Glomerular endothelial cell (primary cell): ENCODE results near the gene NAT14. TPM values are rescaled to one million over a fixed set of nuclear protein-coding genes. Genes with fewer than 3 reads are reported as not detected.
"Not testable (repeated sequence)": the region's sequence is repeated elsewhere in the genome, so short reads cannot be mapped to it uniquely, and the experiment has no call there.

Experiments
- DNase-seq: peaks from one replicate; pipeline ENCODE4 v3.0.0-alpha.2; 2011; ENCODE audit warnings: low read depth, low spot score; ENCODE audit errors: extremely low read depth
- total RNA-seq: library from RNA; depleted of rRNA; stranded (reverse); fragments of >200 nt; gene quantifications from 2 replicates; pipeline ENCODE4 v1.2.3, GENCODE V29; 2015

NAT14 gene
- total RNA-seq, 1 donor from 2014 or later, result 26.4 TPM

- no peak for DNase-seq
Observed at GRCh38 chr19:55485439-55486011, 537 bp downstream of the NAT14 start.

GRCh38 chr19:55486043-55486970 lies 1.3 kb downstream of the NAT14 start:
- DNase-seq, result no peak

GRCh38 chr19:55486971-55487923 lies 2.3 kb downstream of the NAT14 start:
- no peak for DNase-seq

- no peak for DNase-seq
Observed at GRCh38 chr19:55487924-55488687, 3.1 kb downstream of the NAT14 start, which contains the start of gene SSC5D. Gene SSC5D, plus strand, starts transcription at chr19:55488436. Its CDS starts 154 bp downstream, at chr19:55488590.

GRCh38 chr19:55488986-55489710 lies 4.2 kb downstream of the NAT14 start:
- no peak for DNase-seq

- no peak for DNase-seq
Observed at GRCh38 chr19:55489711-55490477, 4.9 kb downstream of the NAT14 start.

- DNase-seq, result no peak
Observed at GRCh38 chr19:55490478-55491432, 5.8 kb downstream of the NAT14 start.

GRCh38 chr19:55491546-55492360 lies 6.8 kb downstream of the NAT14 start:
- no peak for DNase-seq

GRCh38 chr19:55492362-55492944 lies 7.5 kb downstream of the NAT14 start:
- no peak for DNase-seq

GRCh38 chr19:55493052-55493644 lies 8.2 kb downstream of the NAT14 start:
- DNase-seq, result no peak

- no peak for DNase-seq
Observed at GRCh38 chr19:55493645-55494171, 8.7 kb downstream of the NAT14 start.

- DNase-seq, result no peak
Observed at GRCh38 chr19:55494172-55494761, 9.3 kb downstream of the NAT14 start.

GRCh38 chr19:55495646-55496349 lies 10.8 kb downstream of the NAT14 start:
- DNase-seq, result no peak

GRCh38 chr19:55496820-55497219 lies 11.8 kb downstream of the NAT14 start:
- DNase-seq, result not testable (repeated sequence)

- no peak for DNase-seq
Observed at GRCh38 chr19:55497763-55498162, 12.8 kb downstream of the NAT14 start.
